PFSK-1 (cell line): ENCODE data around the gene SEMA6A.

Source experiments
- FOXP2 ChIP-seq: optimal IDR thresholded peaks from 2 replicates; pipeline ENCODE3; 2011; ENCODE audit warnings: borderline replicate concordance, control low read depth, inconsistent platforms; ENCODE audit not compliant: insufficient read depth; ENCODE audit errors: extremely low read length, extremely low read depth
- POLR2AphosphoS5 ChIP-seq: IDR thresholded peaks from 2 replicates; pipeline ENCODE4 v1.6.1; 2012; ENCODE audit warnings: low read depth, mild to moderate bottlenecking, control low read depth, low read length, moderate library complexity
- SIN3A ChIP-seq: IDR thresholded peaks from 2 replicates; pipeline ENCODE4 v1.6.1; 2012; ENCODE audit warnings: mild to moderate bottlenecking, low read length, moderate library complexity, borderline replicate concordance; ENCODE audit not compliant: insufficient read depth
- TAF1 ChIP-seq: IDR thresholded peaks from 2 replicates; pipeline ENCODE4 v1.6.1; 2012; ENCODE audit warnings: low read length, control low read depth, borderline replicate concordance; ENCODE audit not compliant: insufficient read depth
- TF ChIP-seq, protein P1 (sequence below), 2 experiments: IDR thresholded peaks; 2 replicates each; pipeline versions ENCODE4 v1.6.1 to v1.8.0; 2011 to 2012; ENCODE audit warnings: low read depth in 2 of 2, low read length in 2 of 2, control low read depth in 1 of 2, inconsistent platforms in 1 of 2, mild to moderate bottlenecking in 1 of 2, moderate library complexity in 1 of 2; ENCODE audit not compliant: insufficient read depth in 1 of 2

Gene SEMA6A

DNA sequence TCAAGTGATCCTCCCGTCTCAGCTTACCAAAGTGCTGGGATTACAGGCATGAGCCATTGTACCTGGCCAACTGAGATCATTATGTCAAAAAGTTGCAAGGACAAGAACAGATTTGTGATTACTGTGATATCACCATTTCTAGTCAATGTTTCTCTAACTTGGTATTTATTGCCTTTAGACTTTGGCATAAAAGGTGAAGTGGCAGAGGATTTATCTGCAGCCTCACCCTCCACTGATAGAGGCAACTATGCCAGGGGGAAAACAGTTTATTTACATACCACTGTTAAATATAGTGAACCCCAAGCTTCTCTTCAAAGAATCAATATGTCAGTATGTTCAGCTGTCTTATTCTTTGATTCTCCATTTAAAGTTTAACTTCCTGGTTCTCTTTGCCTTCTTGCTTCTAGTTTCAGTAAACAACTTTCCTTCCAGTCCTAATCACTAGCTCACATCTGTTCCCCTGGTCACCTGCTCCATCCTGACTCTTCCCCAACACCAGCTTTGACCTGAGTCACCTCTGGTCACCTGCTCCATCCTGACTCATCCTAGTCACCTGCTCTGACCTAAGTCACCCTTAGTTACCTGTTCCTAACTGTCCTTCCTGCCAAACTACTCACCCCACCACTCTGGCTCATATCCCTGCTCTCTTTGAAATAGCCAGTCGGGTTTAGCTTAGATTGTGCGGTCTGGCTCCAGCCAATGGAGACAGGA, 29.9 kb downstream of the SEMA6A start:
- TF ChIP-seq TAF1 (no peak), SIN3A (no peak), FOXP2 (no peak), POLR2AphosphoS5 (no peak)
- TF ChIP-seq, protein P1, sequence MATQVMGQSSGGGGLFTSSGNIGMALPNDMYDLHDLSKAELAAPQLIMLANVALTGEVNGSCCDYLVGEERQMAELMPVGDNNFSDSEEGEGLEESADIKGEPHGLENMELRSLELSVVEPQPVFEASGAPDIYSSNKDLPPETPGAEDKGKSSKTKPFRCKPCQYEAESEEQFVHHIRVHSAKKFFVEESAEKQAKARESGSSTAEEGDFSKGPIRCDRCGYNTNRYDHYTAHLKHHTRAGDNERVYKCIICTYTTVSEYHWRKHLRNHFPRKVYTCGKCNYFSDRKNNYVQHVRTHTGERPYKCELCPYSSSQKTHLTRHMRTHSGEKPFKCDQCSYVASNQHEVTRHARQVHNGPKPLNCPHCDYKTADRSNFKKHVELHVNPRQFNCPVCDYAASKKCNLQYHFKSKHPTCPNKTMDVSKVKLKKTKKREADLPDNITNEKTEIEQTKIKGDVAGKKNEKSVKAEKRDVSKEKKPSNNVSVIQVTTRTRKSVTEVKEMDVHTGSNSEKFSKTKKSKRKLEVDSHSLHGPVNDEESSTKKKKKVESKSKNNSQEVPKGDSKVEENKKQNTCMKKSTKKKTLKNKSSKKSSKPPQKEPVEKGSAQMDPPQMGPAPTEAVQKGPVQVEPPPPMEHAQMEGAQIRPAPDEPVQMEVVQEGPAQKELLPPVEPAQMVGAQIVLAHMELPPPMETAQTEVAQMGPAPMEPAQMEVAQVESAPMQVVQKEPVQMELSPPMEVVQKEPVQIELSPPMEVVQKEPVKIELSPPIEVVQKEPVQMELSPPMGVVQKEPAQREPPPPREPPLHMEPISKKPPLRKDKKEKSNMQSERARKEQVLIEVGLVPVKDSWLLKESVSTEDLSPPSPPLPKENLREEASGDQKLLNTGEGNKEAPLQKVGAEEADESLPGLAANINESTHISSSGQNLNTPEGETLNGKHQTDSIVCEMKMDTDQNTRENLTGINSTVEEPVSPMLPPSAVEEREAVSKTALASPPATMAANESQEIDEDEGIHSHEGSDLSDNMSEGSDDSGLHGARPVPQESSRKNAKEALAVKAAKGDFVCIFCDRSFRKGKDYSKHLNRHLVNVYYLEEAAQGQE (IDR thresholded peaks at IDR 0.05; ENCODE audit: insufficient read depth in 1 of 2, low read depth in 2 of 2, low read length in 2 of 2): no peak

GRCh38 chr5:116543501-116543900, 31.1 kb downstream of the SEMA6A start:
- TF ChIP-seq TAF1 (no peak), SIN3A (no peak), FOXP2 (no peak), POLR2AphosphoS5 (no peak)
- TF ChIP-seq, protein P1 (IDR thresholded peaks at IDR 0.05; ENCODE audit: insufficient read depth in 1 of 2, low read depth in 2 of 2, low read length in 2 of 2): no peak

GRCh38 chr5:116542619-116543018, 32.0 kb downstream of the SEMA6A start:
- TF ChIP-seq POLR2AphosphoS5: no peak

GRCh38 chr5:116539222-116539621, 35.4 kb downstream of the SEMA6A start:
- TF ChIP-seq TAF1: no peak
- TF ChIP-seq FOXP2: no peak
- TF ChIP-seq SIN3A: no peak
- TF ChIP-seq, protein P1 (IDR thresholded peaks at IDR 0.05; ENCODE audit: insufficient read depth in 1 of 2, low read depth in 2 of 2, low read length in 2 of 2): no peak
- no peak for TF ChIP-seq POLR2AphosphoS5

- TF ChIP-seq POLR2AphosphoS5: no peak
- TF ChIP-seq FOXP2: no peak
- TF ChIP-seq TAF1: no peak
- TF ChIP-seq SIN3A: no peak
- TF ChIP-seq, protein P1 (IDR thresholded peaks at IDR 0.05; ENCODE audit: insufficient read depth in 1 of 2, low read depth in 2 of 2, low read length in 2 of 2): no peak
Measured at GRCh38 chr5:116536316-116537083, 38.1 kb downstream of the SEMA6A start.
